Progenitor cell of endocrine pancreas (in vitro differentiated cells): ENCODE measurements around the gene FRMD4A. TPM values are rescaled to one million over a fixed set of nuclear protein-coding genes. Genes with fewer than 3 reads are reported as not detected.

Experiments
- DNase-seq: peaks from one replicate; pipeline ENCODE4 v3.0.0; 2021; ENCODE audit warnings: low spot score; ENCODE audit not compliant: unreplicated experiment
- H3K27ac Mint-ChIP-seq: 2 replicates; pipeline ENCODE4 v1.8.0; 2021; ENCODE audit warnings: mild to moderate bottlenecking, moderate library complexity, mixed read lengths
- H3K27me3 Mint-ChIP-seq: 2 replicates; pipeline ENCODE4 v1.8.0; 2021; ENCODE audit warnings: mixed read lengths
- H3K36me3 Mint-ChIP-seq: 2 replicates; pipeline ENCODE4 v1.8.0; 2022; ENCODE audit warnings: mixed read lengths; ENCODE audit not compliant: insufficient read depth
- H3K4me1 Mint-ChIP-seq: 2 replicates; pipeline ENCODE4 v1.8.0; 2021; ENCODE audit warnings: low read depth, mixed read lengths
- H3K4me3 Mint-ChIP-seq: 2 replicates; pipeline ENCODE4 v1.8.0; 2021; ENCODE audit warnings: low read depth, mild to moderate bottlenecking, moderate library complexity, mixed read lengths
- H3K9me3 Mint-ChIP-seq: 2 replicates; pipeline ENCODE4 v1.8.0; 2021; ENCODE audit warnings: low read depth, mixed read lengths
- total RNA-seq: library from RNA; stranded (reverse); gene quantifications from 2 replicates; pipeline ENCODE4 v1.2.1, GENCODE V29; 2021
- TF ChIP-seq, protein P1 (sequence below): fragments of 200-600 bp; sonication (generic); IDR thresholded peaks from one replicate; pipeline ENCODE4 v1.5.0; 2021; ENCODE audit warnings: antibody characterized with exemption, mild to moderate bottlenecking; ENCODE audit not compliant: unreplicated experiment

FRMD4A gene
- total RNA-seq, 1 donor from 2014 or later, result 42.2 TPM

GRCh38 chr10:13700473-13701144, 630.1 kb downstream of the FRMD4A start:
- no peak overlapping the region for H3K27ac Mint-ChIP-seq
- H3K4me3 Mint-ChIP-seq, result no peak overlapping the region
- no peak for DNase-seq
- TF ChIP-seq, protein P1, sequence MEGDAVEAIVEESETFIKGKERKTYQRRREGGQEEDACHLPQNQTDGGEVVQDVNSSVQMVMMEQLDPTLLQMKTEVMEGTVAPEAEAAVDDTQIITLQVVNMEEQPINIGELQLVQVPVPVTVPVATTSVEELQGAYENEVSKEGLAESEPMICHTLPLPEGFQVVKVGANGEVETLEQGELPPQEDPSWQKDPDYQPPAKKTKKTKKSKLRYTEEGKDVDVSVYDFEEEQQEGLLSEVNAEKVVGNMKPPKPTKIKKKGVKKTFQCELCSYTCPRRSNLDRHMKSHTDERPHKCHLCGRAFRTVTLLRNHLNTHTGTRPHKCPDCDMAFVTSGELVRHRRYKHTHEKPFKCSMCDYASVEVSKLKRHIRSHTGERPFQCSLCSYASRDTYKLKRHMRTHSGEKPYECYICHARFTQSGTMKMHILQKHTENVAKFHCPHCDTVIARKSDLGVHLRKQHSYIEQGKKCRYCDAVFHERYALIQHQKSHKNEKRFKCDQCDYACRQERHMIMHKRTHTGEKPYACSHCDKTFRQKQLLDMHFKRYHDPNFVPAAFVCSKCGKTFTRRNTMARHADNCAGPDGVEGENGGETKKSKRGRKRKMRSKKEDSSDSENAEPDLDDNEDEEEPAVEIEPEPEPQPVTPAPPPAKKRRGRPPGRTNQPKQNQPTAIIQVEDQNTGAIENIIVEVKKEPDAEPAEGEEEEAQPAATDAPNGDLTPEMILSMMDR, result no peak
- H3K36me3 Mint-ChIP-seq, result peaks cover 47% of the 10 kb centered on the region
- H3K27me3 Mint-ChIP-seq, result peaks cover 44% of the 10 kb centered on the region
- peaks cover 19% of the 10 kb centered on the region for H3K4me1 Mint-ChIP-seq
- H3K9me3 Mint-ChIP-seq, result no peaks in the 10 kb centered on the region

DNA sequence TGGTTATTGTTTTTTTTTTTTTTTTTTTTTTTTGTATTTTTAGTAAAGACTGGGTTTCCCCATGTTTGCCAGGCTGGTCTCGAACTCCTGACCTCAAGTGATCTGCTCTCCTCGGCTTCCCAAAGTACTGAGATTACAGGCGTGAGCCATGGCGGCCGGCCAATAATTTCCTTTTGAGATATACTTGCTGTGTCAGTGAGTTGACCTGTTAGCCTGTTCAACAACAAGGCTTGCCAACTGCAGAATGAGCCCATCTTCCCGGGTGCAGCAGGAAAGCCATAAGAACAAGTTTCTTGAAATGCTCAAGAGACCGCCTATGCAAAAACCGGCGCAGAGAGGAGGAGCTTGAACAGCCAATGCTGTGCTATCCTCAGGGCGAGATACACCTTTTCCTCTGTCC, 631.5 kb downstream of the FRMD4A start:
- TF ChIP-seq, protein P1, result no peak
- no peaks in the 10 kb centered on the region for H3K9me3 Mint-ChIP-seq

GRCh38 chr10:13698217-13698616, 632.5 kb downstream of the FRMD4A start:
- H3K4me3 Mint-ChIP-seq, result no peak overlapping the region
- no peak overlapping the region for H3K27ac Mint-ChIP-seq
- H3K9me3 Mint-ChIP-seq, result no peaks in the 10 kb centered on the region
- TF ChIP-seq, protein P1, result no peak
- H3K36me3 Mint-ChIP-seq, result peaks cover 56% of the 10 kb centered on the region
- H3K27me3 Mint-ChIP-seq, result peaks cover 49% of the 10 kb centered on the region
- DNase-seq, result no peak
- peaks cover 15% of the 10 kb centered on the region for H3K4me1 Mint-ChIP-seq

More for the DNA sequence above, 631.5 kb downstream of the FRMD4A start:
- Mint-ChIP-seq H3K36me3 (peaks cover 47% of the 10 kb centered on the region), H3K27ac (no peak overlapping the region), H3K4me1 (peaks cover 14% of the 10 kb centered on the region), H3K4me3 (no peak overlapping the region), H3K27me3 (peaks cover 44% of the 10 kb centered on the region)
- no peak for DNase-seq

GRCh38 chr10:13696071-13696470, 634.7 kb downstream of the FRMD4A start:
- no peak overlapping the region for H3K27ac Mint-ChIP-seq
- DNase-seq, result no peak
- no peak overlapping the region for H3K4me3 Mint-ChIP-seq
- peaks cover 59% of the 10 kb centered on the region for H3K27me3 Mint-ChIP-seq
- no peaks in the 10 kb centered on the region for H3K9me3 Mint-ChIP-seq
- H3K4me1 Mint-ChIP-seq, result peaks cover 15% of the 10 kb centered on the region
- TF ChIP-seq, protein P1, result no peak
- H3K36me3 Mint-ChIP-seq, result peaks cover 64% of the 10 kb centered on the region

- no peak overlapping the region for H3K27ac Mint-ChIP-seq
- peaks cover 64% of the 10 kb centered on the region for H3K27me3 Mint-ChIP-seq
- H3K4me3 Mint-ChIP-seq, result no peak overlapping the region
- H3K9me3 Mint-ChIP-seq, result no peaks in the 10 kb centered on the region
- TF ChIP-seq, protein P1, result no peak
- peaks cover 18% of the 10 kb centered on the region for H3K4me1 Mint-ChIP-seq
- DNase-seq, result no peak
- H3K36me3 Mint-ChIP-seq, result peaks cover 66% of the 10 kb centered on the region
These were observed 635.1 kb downstream of the FRMD4A start for GRCh38 chr10:13695588-13695987.
